GM23338 (cell line): Measurements from ENCODE around the gene HECTD1. TPM values are rescaled to one million over a fixed set of nuclear protein-coding genes. Genes with fewer than 3 reads are reported as not detected.

ENCODE experiments used
- ATAC-seq: fragments of 200-7000 bp; cut with Tn5 transposase; 3 replicates; pipeline ENCODE4 v1.9.1; 2020
- DNase-seq: peaks from one replicate; pipeline ENCODE4 v3.0.0-alpha.2; 2015; ENCODE audit warnings: low spot score
- H2AFZ ChIP-seq: fragments of 200-600 bp; sonication (generic); 2 replicates; pipeline ENCODE4 v1.8.0; 2016; ENCODE audit warnings: antibody characterized with exemption, mild to moderate bottlenecking, moderate library complexity
- H3F3A ChIP-seq: fragments of 200-600 bp; sonication (generic); replicated peaks from 2 replicates; pipeline ENCODE4 v1.8.0; 2017; ENCODE audit warnings: antibody characterized with exemption, mixed run types, low read depth
- H3K27ac ChIP-seq: fragments of 200-600 bp; sonication (generic); 2 replicates; pipeline ENCODE4 v1.6.1; 2016; ENCODE audit warnings: low read depth
- H3K27me3 ChIP-seq: fragments of 200-600 bp; sonication (generic); 2 replicates; pipeline ENCODE4 v1.8.0; 2016; ENCODE audit warnings: mild to moderate bottlenecking, mixed run types, moderate library complexity; ENCODE audit not compliant: insufficient read depth
- H3K36me3 ChIP-seq: fragments of 200-600 bp; sonication (generic); 2 replicates; pipeline ENCODE4 v1.8.0; 2016; ENCODE audit warnings: mild to moderate bottlenecking; ENCODE audit not compliant: insufficient read depth
- H3K4me1 ChIP-seq: fragments of 200-600 bp; sonication (generic); 2 replicates; pipeline ENCODE4 v1.8.0; 2016; ENCODE audit warnings: mild to moderate bottlenecking, moderate library complexity; ENCODE audit not compliant: insufficient read depth
- H3K4me2 ChIP-seq: fragments of 200-600 bp; sonication (generic); 2 replicates; pipeline ENCODE4 v1.7.1; 2017; ENCODE audit warnings: mixed run types
- H3K4me3 ChIP-seq: fragments of 200-600 bp; sonication (generic); 2 replicates; pipeline ENCODE4 v1.6.1; 2016; ENCODE audit warnings: mixed run types
- H3K79me2 ChIP-seq: fragments of 200-600 bp; sonication (generic); replicated peaks from 2 replicates; pipeline ENCODE4 v1.8.0; 2017; ENCODE audit warnings: mild to moderate bottlenecking; ENCODE audit not compliant: insufficient read depth
- H3K9me2 ChIP-seq: fragments of 200-600 bp; sonication (generic); 2 replicates; pipeline ENCODE4 v1.8.0; 2017; ENCODE audit not compliant: insufficient read depth
- H4K20me1 ChIP-seq: fragments of 200-600 bp; sonication (generic); replicated peaks from 2 replicates; pipeline ENCODE4 v1.8.0; 2017; ENCODE audit warnings: mild to moderate bottlenecking; ENCODE audit not compliant: insufficient read depth
- H3K27ac Mint-ChIP-seq: 2 replicates; pipeline ENCODE4 v1.8.0; 2020; ENCODE audit warnings: inconsistent platforms, mild to moderate bottlenecking, moderate library complexity, mixed read lengths
- H3K27me3 Mint-ChIP-seq: 3 replicates; pipeline ENCODE4 v1.8.0; 2022; ENCODE audit warnings: low read depth, mild to moderate bottlenecking, moderate library complexity, mixed read lengths, inconsistent platforms; ENCODE audit not compliant: insufficient read depth, poor library complexity
- H3K36me3 Mint-ChIP-seq: 3 replicates; pipeline ENCODE4 v1.8.0; 2021; ENCODE audit warnings: low read depth, mild to moderate bottlenecking, inconsistent platforms, moderate library complexity, mixed read lengths
- H3K4me1 Mint-ChIP-seq: 3 replicates; pipeline ENCODE4 v1.8.0; 2020; ENCODE audit warnings: mild to moderate bottlenecking, inconsistent platforms, mixed read lengths
- H3K4me3 Mint-ChIP-seq: 3 replicates; pipeline ENCODE4 v1.8.0; 2021; ENCODE audit warnings: moderate library complexity, mild to moderate bottlenecking, inconsistent platforms, mixed read lengths
- H3K9me3 Mint-ChIP-seq: 3 replicates; pipeline ENCODE4 v1.8.0; 2020; ENCODE audit warnings: moderate library complexity, mild to moderate bottlenecking, inconsistent platforms, mixed read lengths
- CREB1 ChIP-seq: fragments of 250-450 bp; sonication (Bioruptor Pico); IDR thresholded peaks from 2 replicates; pipeline ENCODE4 v1.5.0; 2020; ENCODE audit warnings: low read depth, mild to moderate bottlenecking, moderate library complexity
- EZH2 ChIP-seq: fragments of 200-600 bp; sonication (generic); IDR thresholded peaks from one replicate; pipeline ENCODE4 v1.8.0; 2017; ENCODE audit warnings: antibody characterized with exemption, mild to moderate bottlenecking, low read depth; ENCODE audit not compliant: unreplicated experiment
- EZH2phosphoT487 ChIP-seq: fragments of 200-600 bp; sonication (generic); IDR thresholded peaks from one replicate; pipeline ENCODE4 v1.8.1; 2018; ENCODE audit warnings: antibody characterized with exemption; ENCODE audit not compliant: unreplicated experiment
- JUNB ChIP-seq: IDR thresholded peaks from one replicate; pipeline ENCODE4 v1.6.1; 2016; ENCODE audit warnings: antibody characterized with exemption; ENCODE audit not compliant: unreplicated experiment
- NANOG ChIP-seq: IDR thresholded peaks from 2 replicates; pipeline ENCODE4 v1.6.1; 2016; ENCODE audit warnings: antibody characterized with exemption, borderline replicate concordance
- POLR2AphosphoS5 ChIP-seq: IDR thresholded peaks from 2 replicates; pipeline ENCODE4 v1.6.1; 2016; ENCODE audit warnings: antibody characterized with exemption, low read depth
- STAT1 ChIP-seq: IDR thresholded peaks from one replicate; pipeline ENCODE4 v1.6.1; 2016; ENCODE audit warnings: antibody characterized with exemption; ENCODE audit not compliant: unreplicated experiment
- ZNF114 ChIP-seq: fragments of 250-450 bp; sonication (Bioruptor Pico); IDR thresholded peaks from 2 replicates; pipeline ENCODE4 v1.5.0; 2020; ENCODE audit warnings: mild to moderate bottlenecking, moderate library complexity
- ZNF331 ChIP-seq: fragments of 250-450 bp; sonication (Bioruptor Pico); IDR thresholded peaks from 2 replicates; pipeline ENCODE4 v1.5.0; 2020; ENCODE audit warnings: low read depth, mild to moderate bottlenecking, moderate library complexity
- polyA plus RNA-seq: library from polyadenylated mRNA; unstranded; fragments of >200 nt; fragmentation: Nextera tagmentation; extraction: Ambion mirVana; gene quantifications from 2 replicates; pipeline ENCODE4 v1.2.1, GENCODE V29; 2016
- total RNA-seq: library from RNA; depleted of rRNA; stranded (reverse); fragments of >200 nt; shearing (Covaris generic); gene quantifications from 2 replicates; pipeline ENCODE4 v1.2.3, GENCODE V29; 2014
- TF ChIP-seq, protein P1 (sequence below), 2 experiments: fragments of 200-600 bp in 1 of 2; sonication (generic) in 1 of 2; conservative IDR thresholded peaks; 2 replicates each; pipeline versions ENCODE4 v1.5.1 to v1.6.1; 2016 to 2017; ENCODE audit warnings: antibody characterized with exemption in 2 of 2, low read depth in 2 of 2, mild to moderate bottlenecking in 2 of 2, moderate library complexity in 1 of 2
- TF ChIP-seq, protein P2 (sequence below): IDR thresholded peaks from one replicate; pipeline ENCODE4 v1.6.1; 2018; ENCODE audit warnings: antibody characterized with exemption; ENCODE audit not compliant: unreplicated experiment
- TF ChIP-seq, protein P3 (sequence below): IDR thresholded peaks from 2 replicates; pipeline ENCODE4 v1.6.1; 2016; ENCODE audit warnings: antibody characterized with exemption
- TF ChIP-seq, protein P4 (sequence below): fragments of 250-450 bp; sonication (Bioruptor Pico); IDR thresholded peaks from 2 replicates; pipeline ENCODE4 v1.5.0; 2020; ENCODE audit warnings: mild to moderate bottlenecking, moderate library complexity

Gene HECTD1
- total and polyA plus RNA-seq, 2 experiments from 2014 or later: 42.1 to 132 TPM

DNA sequence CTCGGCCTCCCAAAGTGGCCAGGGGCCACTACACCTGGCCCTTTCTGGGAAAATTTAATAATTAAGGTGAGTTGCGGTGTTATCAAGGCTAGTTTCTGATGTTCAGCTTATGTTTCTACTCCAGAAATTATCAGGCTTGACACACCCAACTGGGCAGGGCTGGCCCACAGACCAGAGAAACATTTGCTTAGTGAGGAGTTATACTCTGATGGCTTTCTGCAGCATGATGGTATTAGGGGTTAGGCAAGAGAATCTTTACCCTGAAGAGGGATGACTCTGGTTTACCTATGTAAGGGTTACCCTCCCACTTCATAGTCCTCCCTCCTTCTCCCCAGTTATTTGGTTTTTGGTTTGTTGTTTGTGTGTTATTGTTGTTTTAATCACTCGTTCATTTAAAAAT lies 24.5 kb upstream of the HECTD1 start:
- no peak overlapping the region for H3K4me3 ChIP-seq
- H3K4me1 ChIP-seq: peaks cover 15% of the 10 kb centered on the region
- no peaks in the 10 kb centered on the region for H4K20me1 ChIP-seq
- Mint-ChIP-seq H3K4me1 (peaks cover 6% of the 10 kb centered on the region), H3K27ac (no peak overlapping the region), H3K9me3 (no peaks in the 10 kb centered on the region), H3K27me3 (peaks cover 2% of the 10 kb centered on the region), H3K36me3 (no peaks in the 10 kb centered on the region), H3K4me3 (no peak overlapping the region)
- TF ChIP-seq, protein P1, sequence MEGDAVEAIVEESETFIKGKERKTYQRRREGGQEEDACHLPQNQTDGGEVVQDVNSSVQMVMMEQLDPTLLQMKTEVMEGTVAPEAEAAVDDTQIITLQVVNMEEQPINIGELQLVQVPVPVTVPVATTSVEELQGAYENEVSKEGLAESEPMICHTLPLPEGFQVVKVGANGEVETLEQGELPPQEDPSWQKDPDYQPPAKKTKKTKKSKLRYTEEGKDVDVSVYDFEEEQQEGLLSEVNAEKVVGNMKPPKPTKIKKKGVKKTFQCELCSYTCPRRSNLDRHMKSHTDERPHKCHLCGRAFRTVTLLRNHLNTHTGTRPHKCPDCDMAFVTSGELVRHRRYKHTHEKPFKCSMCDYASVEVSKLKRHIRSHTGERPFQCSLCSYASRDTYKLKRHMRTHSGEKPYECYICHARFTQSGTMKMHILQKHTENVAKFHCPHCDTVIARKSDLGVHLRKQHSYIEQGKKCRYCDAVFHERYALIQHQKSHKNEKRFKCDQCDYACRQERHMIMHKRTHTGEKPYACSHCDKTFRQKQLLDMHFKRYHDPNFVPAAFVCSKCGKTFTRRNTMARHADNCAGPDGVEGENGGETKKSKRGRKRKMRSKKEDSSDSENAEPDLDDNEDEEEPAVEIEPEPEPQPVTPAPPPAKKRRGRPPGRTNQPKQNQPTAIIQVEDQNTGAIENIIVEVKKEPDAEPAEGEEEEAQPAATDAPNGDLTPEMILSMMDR (conservative IDR thresholded peaks at IDR 0.05; ENCODE audit: low read depth in 2 of 2): no peak
- TF ChIP-seq, protein P2, sequence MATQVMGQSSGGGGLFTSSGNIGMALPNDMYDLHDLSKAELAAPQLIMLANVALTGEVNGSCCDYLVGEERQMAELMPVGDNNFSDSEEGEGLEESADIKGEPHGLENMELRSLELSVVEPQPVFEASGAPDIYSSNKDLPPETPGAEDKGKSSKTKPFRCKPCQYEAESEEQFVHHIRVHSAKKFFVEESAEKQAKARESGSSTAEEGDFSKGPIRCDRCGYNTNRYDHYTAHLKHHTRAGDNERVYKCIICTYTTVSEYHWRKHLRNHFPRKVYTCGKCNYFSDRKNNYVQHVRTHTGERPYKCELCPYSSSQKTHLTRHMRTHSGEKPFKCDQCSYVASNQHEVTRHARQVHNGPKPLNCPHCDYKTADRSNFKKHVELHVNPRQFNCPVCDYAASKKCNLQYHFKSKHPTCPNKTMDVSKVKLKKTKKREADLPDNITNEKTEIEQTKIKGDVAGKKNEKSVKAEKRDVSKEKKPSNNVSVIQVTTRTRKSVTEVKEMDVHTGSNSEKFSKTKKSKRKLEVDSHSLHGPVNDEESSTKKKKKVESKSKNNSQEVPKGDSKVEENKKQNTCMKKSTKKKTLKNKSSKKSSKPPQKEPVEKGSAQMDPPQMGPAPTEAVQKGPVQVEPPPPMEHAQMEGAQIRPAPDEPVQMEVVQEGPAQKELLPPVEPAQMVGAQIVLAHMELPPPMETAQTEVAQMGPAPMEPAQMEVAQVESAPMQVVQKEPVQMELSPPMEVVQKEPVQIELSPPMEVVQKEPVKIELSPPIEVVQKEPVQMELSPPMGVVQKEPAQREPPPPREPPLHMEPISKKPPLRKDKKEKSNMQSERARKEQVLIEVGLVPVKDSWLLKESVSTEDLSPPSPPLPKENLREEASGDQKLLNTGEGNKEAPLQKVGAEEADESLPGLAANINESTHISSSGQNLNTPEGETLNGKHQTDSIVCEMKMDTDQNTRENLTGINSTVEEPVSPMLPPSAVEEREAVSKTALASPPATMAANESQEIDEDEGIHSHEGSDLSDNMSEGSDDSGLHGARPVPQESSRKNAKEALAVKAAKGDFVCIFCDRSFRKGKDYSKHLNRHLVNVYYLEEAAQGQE: no peak
- TF ChIP-seq JUNB (no peak), ZNF114 (CRISPR knock-in tag) (no peak), EZH2phosphoT487 (no peak), EZH2 (no peak), CREB1 (CRISPR knock-in tag) (no peak), POLR2AphosphoS5 (no peak), ZNF331 (CRISPR knock-in tag) (no peak), NANOG (no peak), STAT1 (no peak)
- TF ChIP-seq, protein P3, sequence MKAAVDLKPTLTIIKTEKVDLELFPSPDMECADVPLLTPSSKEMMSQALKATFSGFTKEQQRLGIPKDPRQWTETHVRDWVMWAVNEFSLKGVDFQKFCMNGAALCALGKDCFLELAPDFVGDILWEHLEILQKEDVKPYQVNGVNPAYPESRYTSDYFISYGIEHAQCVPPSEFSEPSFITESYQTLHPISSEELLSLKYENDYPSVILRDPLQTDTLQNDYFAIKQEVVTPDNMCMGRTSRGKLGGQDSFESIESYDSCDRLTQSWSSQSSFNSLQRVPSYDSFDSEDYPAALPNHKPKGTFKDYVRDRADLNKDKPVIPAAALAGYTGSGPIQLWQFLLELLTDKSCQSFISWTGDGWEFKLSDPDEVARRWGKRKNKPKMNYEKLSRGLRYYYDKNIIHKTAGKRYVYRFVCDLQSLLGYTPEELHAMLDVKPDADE: no peak
- TF ChIP-seq, protein P4, sequence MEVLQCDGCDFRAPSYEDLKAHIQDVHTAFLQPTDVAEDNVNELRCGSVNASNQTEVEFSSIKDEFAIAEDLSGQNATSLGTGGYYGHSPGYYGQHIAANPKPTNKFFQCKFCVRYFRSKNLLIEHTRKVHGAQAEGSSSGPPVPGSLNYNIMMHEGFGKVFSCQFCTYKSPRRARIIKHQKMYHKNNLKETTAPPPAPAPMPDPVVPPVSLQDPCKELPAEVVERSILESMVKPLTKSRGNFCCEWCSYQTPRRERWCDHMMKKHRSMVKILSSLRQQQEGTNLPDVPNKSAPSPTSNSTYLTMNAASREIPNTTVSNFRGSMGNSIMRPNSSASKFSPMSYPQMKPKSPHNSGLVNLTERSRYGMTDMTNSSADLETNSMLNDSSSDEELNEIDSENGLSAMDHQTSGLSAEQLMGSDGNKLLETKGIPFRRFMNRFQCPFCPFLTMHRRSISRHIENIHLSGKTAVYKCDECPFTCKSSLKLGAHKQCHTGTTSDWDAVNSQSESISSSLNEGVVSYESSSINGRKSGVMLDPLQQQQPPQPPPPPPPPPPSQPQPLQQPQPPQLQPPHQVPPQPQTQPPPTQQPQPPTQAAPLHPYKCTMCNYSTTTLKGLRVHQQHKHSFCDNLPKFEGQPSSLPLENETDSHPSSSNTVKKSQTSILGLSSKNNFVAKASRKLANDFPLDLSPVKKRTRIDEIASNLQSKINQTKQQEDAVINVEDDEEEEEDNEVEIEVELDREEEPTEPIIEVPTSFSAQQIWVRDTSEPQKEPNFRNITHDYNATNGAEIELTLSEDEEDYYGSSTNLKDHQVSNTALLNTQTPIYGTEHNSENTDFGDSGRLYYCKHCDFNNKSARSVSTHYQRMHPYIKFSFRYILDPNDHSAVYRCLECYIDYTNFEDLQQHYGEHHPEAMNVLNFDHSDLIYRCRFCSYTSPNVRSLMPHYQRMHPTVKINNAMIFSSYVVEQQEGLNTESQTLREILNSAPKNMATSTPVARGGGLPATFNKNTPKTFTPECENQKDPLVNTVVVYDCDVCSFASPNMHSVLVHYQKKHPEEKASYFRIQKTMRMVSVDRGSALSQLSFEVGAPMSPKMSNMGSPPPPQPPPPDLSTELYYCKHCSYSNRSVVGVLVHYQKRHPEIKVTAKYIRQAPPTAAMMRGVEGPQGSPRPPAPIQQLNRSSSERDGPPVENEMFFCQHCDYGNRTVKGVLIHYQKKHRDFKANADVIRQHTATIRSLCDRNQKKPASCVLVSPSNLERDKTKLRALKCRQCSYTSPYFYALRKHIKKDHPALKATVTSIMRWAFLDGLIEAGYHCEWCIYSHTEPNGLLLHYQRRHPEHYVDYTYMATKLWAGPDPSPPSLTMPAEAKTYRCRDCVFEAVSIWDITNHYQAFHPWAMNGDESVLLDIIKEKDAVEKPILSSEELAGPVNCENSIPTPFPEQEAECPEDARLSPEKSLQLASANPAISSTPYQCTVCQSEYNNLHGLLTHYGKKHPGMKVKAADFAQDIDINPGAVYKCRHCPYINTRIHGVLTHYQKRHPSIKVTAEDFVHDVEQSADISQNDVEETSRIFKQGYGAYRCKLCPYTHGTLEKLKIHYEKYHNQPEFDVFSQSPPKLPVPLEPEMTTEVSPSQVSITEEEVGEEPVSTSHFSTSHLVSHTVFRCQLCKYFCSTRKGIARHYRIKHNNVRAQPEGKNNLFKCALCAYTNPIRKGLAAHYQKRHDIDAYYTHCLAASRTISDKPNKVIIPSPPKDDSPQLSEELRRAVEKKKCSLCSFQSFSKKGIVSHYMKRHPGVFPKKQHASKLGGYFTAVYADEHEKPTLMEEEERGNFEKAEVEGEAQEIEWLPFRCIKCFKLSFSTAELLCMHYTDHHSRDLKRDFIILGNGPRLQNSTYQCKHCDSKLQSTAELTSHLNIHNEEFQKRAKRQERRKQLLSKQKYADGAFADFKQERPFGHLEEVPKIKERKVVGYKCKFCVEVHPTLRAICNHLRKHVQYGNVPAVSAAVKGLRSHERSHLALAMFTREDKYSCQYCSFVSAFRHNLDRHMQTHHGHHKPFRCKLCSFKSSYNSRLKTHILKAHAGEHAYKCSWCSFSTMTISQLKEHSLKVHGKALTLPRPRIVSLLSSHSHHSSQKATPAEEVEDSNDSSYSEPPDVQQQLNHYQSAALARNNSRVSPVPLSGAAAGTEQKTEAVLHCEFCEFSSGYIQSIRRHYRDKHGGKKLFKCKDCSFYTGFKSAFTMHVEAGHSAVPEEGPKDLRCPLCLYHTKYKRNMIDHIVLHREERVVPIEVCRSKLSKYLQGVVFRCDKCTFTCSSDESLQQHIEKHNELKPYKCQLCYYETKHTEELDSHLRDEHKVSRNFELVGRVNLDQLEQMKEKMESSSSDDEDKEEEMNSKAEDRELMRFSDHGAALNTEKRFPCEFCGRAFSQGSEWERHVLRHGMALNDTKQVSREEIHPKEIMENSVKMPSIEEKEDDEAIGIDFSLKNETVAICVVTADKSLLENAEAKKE (CRISPR knock-in tag): no peak
- no peaks in the 10 kb centered on the region for H3K9me2 ChIP-seq
- H3K36me3 ChIP-seq: no peaks in the 10 kb centered on the region
- no peak for DNase-seq
- H3K27me3 ChIP-seq: no peaks in the 10 kb centered on the region
- no peaks in the 10 kb centered on the region for H3F3A ChIP-seq
- H3K27ac ChIP-seq: no peak overlapping the region
- no peak overlapping the region for H2AFZ ChIP-seq
- no peaks in the 10 kb centered on the region for H3K79me2 ChIP-seq
- H3K4me2 ChIP-seq: no peak overlapping the region
- no peak for ATAC-seq
